Measurements from ENCODE around the gene NUAK1. TPM values are rescaled to one million over a fixed set of nuclear protein-coding genes. Genes with fewer than 3 reads are reported as not detected.

NUAK1 gene
- total RNA-seq, 1 experiment from 2014 or later: 7.4 TPM

DNA sequence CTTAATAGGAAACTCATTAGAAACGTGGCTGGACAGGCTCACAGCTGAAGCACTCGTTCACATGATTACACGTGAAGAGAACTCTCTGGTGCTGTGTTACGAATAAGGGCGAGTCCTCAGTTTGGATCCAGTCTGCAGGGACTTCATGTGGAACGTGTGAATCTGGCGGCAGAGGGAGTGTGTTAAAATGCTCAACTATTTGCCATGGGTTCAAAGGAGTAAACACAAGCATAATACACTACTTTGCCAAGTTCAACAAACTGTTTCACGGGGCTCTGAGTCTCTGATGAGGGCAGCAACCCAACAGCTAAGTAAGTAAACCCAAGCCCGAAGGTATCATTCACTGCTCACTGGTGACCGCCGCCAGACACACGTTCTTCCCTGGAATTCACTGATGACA is 42.4 kb downstream of the NUAK1 start:
- intact Hi-C loops (cut with micrococcal nuclease): no loop called here
- H3K4me1 ChIP-seq (ENCODE audit: control insufficient read depth in 1 of 2, insufficient read depth in 2 of 2, low read length in 2 of 2): no peaks in the 10 kb centered on the region

More for the DNA sequence above, 42.4 kb downstream of the NUAK1 start:
- Histone ChIP-seq H4K20me1 (ENCODE audit: insufficient read depth) (no peaks in the 10 kb centered on the region), H2AFZ (ENCODE audit: low read depth, low read length, poor library complexity, severe bottlenecking) (no peak overlapping the region), H3K4me3 (replicated peaks in 1 of 2; ENCODE audit: low read depth in 1 of 2, low read length in 2 of 2) (no peak overlapping the region), H3K27ac (ENCODE audit: low read depth, low read length) (no peak overlapping the region), H3K27me3 (ENCODE audit: insufficient read depth, low read length) (no peaks in the 10 kb centered on the region), H3K9me2 (ENCODE audit: insufficient read depth) (no peaks in the 10 kb centered on the region), H3K9ac (ENCODE audit: low read length) (no peak overlapping the region), H3K36me3 (ENCODE audit: control insufficient read depth in 1 of 2, insufficient read depth in 2 of 2, low read length in 2 of 2) (no peaks in the 10 kb centered on the region), H3K9me3 (ENCODE audit: control insufficient read depth in 1 of 2, insufficient read depth in 1 of 2, low read depth in 1 of 2, low read length in 2 of 2) (no peaks in the 10 kb centered on the region), H3K79me2 (ENCODE audit: insufficient read depth, low read length) (no peaks in the 10 kb centered on the region), H3K4me2 (ENCODE audit: low read length) (no peak overlapping the region)
- no TSS peak for BruUV-seq (replicated peaks)
- ChIA-PET POLR2A (no interaction called here), CTCF (no interaction called here), RAD21 (ENCODE audit: low non-redundant PET in 1 of 2, low total read pairs in 2 of 2, uncharacterized antibody in 2 of 2, unreplicated experiment in 2 of 2) (no interaction called here)
- ATAC-seq (no peak), DNase-seq (ENCODE audit: low read depth, low spot score) (no peak)
- TF ChIP-seq RAD21 (IDR thresholded peaks at IDR 0.05; ENCODE audit: low read depth) (no peak), ZFX (IDR thresholded peaks at IDR 0.05) (no peak), POLR2A (IDR thresholded peaks at IDR 0.05; ENCODE audit: borderline replicate concordance, extremely low read depth, insufficient read depth, insufficient read length) (no peak), YY1 (IDR thresholded peaks at IDR 0.05; ENCODE audit: extremely low read depth, insufficient replicate concordance, low read depth, low read length) (no peak), EGR1 (IDR thresholded peaks at IDR 0.05; ENCODE audit: low read depth) (no peak), SRF (IDR thresholded peaks at IDR 0.05; ENCODE audit: low read depth) (no peak), SP1 (IDR thresholded peaks at IDR 0.05; ENCODE audit: low read depth) (no peak), ELF1 (IDR thresholded peaks at IDR 0.05; ENCODE audit: borderline replicate concordance, low read depth) (no peak), EZH2 (IDR thresholded peaks at IDR 0.05) (no peak), CBX3 (IDR thresholded peaks at IDR 0.05; ENCODE audit: low read depth) (no peak), SIN3A (IDR thresholded peaks at IDR 0.05; ENCODE audit: low read depth) (no peak)
- TF ChIP-seq, protein P1, sequence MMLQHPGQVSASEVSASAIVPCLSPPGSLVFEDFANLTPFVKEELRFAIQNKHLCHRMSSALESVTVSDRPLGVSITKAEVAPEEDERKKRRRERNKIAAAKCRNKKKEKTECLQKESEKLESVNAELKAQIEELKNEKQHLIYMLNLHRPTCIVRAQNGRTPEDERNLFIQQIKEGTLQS (IDR thresholded peaks at IDR 0.05): no peak
- TF ChIP-seq, protein P2, sequence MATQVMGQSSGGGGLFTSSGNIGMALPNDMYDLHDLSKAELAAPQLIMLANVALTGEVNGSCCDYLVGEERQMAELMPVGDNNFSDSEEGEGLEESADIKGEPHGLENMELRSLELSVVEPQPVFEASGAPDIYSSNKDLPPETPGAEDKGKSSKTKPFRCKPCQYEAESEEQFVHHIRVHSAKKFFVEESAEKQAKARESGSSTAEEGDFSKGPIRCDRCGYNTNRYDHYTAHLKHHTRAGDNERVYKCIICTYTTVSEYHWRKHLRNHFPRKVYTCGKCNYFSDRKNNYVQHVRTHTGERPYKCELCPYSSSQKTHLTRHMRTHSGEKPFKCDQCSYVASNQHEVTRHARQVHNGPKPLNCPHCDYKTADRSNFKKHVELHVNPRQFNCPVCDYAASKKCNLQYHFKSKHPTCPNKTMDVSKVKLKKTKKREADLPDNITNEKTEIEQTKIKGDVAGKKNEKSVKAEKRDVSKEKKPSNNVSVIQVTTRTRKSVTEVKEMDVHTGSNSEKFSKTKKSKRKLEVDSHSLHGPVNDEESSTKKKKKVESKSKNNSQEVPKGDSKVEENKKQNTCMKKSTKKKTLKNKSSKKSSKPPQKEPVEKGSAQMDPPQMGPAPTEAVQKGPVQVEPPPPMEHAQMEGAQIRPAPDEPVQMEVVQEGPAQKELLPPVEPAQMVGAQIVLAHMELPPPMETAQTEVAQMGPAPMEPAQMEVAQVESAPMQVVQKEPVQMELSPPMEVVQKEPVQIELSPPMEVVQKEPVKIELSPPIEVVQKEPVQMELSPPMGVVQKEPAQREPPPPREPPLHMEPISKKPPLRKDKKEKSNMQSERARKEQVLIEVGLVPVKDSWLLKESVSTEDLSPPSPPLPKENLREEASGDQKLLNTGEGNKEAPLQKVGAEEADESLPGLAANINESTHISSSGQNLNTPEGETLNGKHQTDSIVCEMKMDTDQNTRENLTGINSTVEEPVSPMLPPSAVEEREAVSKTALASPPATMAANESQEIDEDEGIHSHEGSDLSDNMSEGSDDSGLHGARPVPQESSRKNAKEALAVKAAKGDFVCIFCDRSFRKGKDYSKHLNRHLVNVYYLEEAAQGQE (IDR thresholded peaks at IDR 0.05; ENCODE audit: low read depth): no peak

All from HCT116 (cell line).